Peyer's patch (tissue), 4 donors: ENCODE measurements around the gene IKZF2. TPM values are rescaled to one million over a fixed set of nuclear protein-coding genes. Genes with fewer than 3 reads are reported as not detected.

Experiments used
- DNase-seq, 3 donors: peaks; one replicate each; pipeline ENCODE4 v3.0.0-alpha.2; 2017 to 2019
- H3K27ac ChIP-seq, 4 donors: fragments of 200-600 bp; sonication (generic); one replicate each; pipeline ENCODE4 v1.5.1; 2016 to 2019
- H3K27me3 ChIP-seq, 2 donors: fragments of 200-600 bp; sonication (generic); one replicate each; pipeline ENCODE4 v1.5.1; 2019
- H3K36me3 ChIP-seq, 3 donors: fragments of 200-600 bp; sonication (generic); one replicate each; pipeline ENCODE4 v1.5.1; 2016 to 2019
- H3K4me1 ChIP-seq, 4 donors: fragments of 200-600 bp; sonication (generic); one replicate each; pipeline ENCODE4 v1.5.1; 2016 to 2019
- H3K4me3 ChIP-seq, 4 donors: fragments of 200-600 bp; sonication (generic); 1 replicate in 3 of 4; 2 replicates in 1 of 4; pipeline ENCODE4 v1.5.1; 2016 to 2019; ENCODE audit warnings: mild to moderate bottlenecking in 1 of 4
- H3K9me3 ChIP-seq, 4 donors: fragments of 200-600 bp; sonication (generic); one replicate each; pipeline ENCODE4 v1.5.1; 2016 to 2019; ENCODE audit warnings: mild to moderate bottlenecking in 1 of 4
- CTCF ChIP-seq, 6 experiments: fragments of 450-650 bp in 4 of 6; fragments of 200-600 bp in 2 of 6; sonication (generic) in 1 of 6; IDR thresholded peaks; one replicate each; pipeline ENCODE4 v1.5.1; 2017 to 2019; ENCODE audit warnings: antibody characterized with exemption in 6 of 6, mild to moderate bottlenecking in 3 of 6, moderate library complexity in 1 of 6
- POLR2A ChIP-seq, 2 donors: fragments of 450-650 bp; IDR thresholded peaks; one replicate each; pipeline ENCODE4 v1.5.1; 2017; ENCODE audit warnings: antibody characterized with exemption in 2 of 2, mild to moderate bottlenecking in 2 of 2, moderate library complexity in 2 of 2
- total RNA-seq, 4 donors: library from RNA; depleted of rRNA; stranded (reverse); fragments of >200 nt; gene quantifications; one replicate each; pipeline ENCODE4 v1.1.0, GENCODE V29; 2016

IKZF2 gene
- total RNA-seq, 4 donors from 2014 or later, result 4.2 to 8.3 (median 6.1) TPM

DNA sequence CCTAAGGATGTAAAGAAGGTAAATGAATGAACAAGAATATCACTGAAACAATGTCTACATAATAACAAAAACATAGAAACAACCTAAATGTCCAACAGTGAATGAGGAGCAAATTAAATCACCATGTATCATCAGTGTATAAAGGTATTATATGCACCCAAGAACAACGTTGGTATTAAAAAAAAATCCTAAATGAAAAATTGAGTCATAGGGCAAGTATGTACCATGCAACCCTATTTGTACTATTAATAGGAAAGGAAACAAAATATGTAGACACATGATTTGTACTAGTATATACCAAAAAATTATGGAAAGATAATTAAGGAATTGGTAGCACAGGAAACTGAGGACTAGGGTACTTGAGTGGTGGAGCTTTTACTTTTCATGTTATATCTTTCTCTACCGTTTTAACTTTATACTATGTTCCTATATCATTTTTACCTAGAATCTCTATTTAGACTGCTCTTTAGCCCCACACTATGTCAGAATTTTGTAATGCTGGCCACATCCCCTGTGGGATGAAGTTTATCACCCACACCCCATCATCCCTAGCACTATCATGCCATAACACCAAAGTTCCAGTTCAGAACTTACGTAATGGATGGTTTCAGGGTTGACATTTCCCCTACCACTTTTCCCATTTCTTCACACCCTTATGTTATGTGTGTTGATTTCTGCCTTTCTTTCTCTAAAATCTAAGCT is 25.6 kb downstream of the IKZF2 start:
- no peak overlapping the region for H3K27ac ChIP-seq
- DNase-seq, result no peak
- no peaks in the 10 kb centered on the region for H3K27me3 ChIP-seq
- no peaks in the 10 kb centered on the region for H3K9me3 ChIP-seq
- H3K4me1 ChIP-seq, result no peaks in the 10 kb centered on the region
- H3K4me3 ChIP-seq, result no peak overlapping the region
- no peaks in the 10 kb centered on the region for H3K36me3 ChIP-seq
- TF ChIP-seq CTCF (IDR thresholded peaks at IDR 0.05) (no peak), POLR2A (IDR thresholded peaks at IDR 0.05) (no peak)

DNA sequence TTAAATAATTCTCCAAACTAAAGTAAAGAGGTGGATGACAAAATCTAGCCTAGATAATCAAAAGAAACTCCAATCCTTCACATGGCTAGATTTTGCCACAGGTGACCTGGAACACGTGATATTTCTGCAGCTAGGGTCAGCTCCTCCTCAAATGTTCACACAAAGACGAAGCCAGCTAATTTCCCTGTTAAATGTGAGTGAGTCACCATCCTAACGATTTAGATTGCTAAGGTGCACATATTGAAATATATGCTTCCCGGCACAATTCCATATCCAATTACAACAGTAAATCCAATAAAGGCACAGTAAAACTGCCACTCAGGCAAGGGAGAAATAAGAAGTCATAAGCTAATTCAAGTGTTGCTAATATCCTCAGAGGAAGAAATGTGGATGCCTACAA is 28.7 kb downstream of the IKZF2 start:
- Histone ChIP-seq H3K27me3 (no peaks in the 10 kb centered on the region), H3K36me3 (no peaks in the 10 kb centered on the region), H3K4me1 (no peaks in the 10 kb centered on the region), H3K9me3 (no peaks in the 10 kb centered on the region), H3K27ac (no peak overlapping the region), H3K4me3 (no peak overlapping the region)
- no peak for TF ChIP-seq POLR2A (IDR thresholded peaks at IDR 0.05)
- no peak for TF ChIP-seq CTCF (IDR thresholded peaks at IDR 0.05)
- no peak for DNase-seq

GRCh38 chr2:213121690-213122089 is 29.7 kb downstream of the IKZF2 start:
- DNase-seq, result no peak
- no peak overlapping the region for H3K4me3 ChIP-seq

DNA sequence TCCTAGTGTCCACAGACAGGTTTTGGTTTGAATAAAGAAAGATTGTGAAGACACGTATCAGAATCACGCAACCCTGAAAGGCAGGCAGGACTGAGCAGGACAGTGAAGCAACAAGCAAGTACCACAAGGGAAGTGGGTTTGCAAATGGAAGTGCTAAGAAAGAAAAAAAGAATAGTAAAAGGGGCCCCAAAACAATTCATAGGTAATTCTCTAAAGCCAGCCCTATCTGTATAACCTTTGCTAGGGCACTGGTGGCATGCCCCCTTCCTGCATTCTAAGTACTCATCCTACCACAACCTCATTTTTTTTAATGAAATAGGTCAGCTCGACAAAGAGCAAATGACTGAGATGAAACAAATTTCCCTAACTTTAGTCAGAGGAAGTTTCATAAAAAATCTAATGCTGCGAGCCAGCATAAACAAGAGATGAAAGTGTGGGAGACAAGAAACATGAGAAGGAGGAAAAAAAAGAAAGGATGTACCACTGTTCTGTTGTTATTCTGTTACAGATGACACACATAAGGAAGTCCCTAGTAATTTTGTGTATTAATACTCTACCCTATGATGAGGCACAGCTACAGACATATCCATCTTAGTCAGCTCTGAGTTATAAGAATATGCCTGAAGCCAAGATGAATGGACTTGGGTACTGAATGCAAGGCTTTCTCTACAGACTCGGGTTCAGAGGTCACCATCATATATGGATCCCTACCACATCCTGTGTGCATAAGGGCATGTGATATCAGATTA is 32.2 kb downstream of the IKZF2 start:
- no peaks in the 10 kb centered on the region for H3K4me1 ChIP-seq
- TF ChIP-seq CTCF (IDR thresholded peaks at IDR 0.05) (no peak), POLR2A (IDR thresholded peaks at IDR 0.05) (no peak)
- H3K27ac ChIP-seq, result no peak overlapping the region
- DNase-seq, result peak in 1 of 3 donors; percentile 16
- no peaks in the 10 kb centered on the region for H3K27me3 ChIP-seq
- no peaks in the 10 kb centered on the region for H3K36me3 ChIP-seq
- no peaks in the 10 kb centered on the region for H3K9me3 ChIP-seq
- H3K4me3 ChIP-seq, result no peak overlapping the region

More at GRCh38 chr2:213121690-213122089, 29.7 kb downstream of the IKZF2 start:
- no peak for TF ChIP-seq CTCF (IDR thresholded peaks at IDR 0.05)
- TF ChIP-seq POLR2A (IDR thresholded peaks at IDR 0.05), result no peak
- no peaks in the 10 kb centered on the region for H3K36me3 ChIP-seq
- no peaks in the 10 kb centered on the region for H3K4me1 ChIP-seq
- H3K27ac ChIP-seq, result no peak overlapping the region
- no peaks in the 10 kb centered on the region for H3K9me3 ChIP-seq
- H3K27me3 ChIP-seq, result no peaks in the 10 kb centered on the region

GRCh38 chr2:213108308-213108707 is 43.1 kb downstream of the IKZF2 start:
- Histone ChIP-seq H3K27ac (no peak overlapping the region), H3K9me3 (no peaks in the 10 kb centered on the region), H3K27me3 (no peaks in the 10 kb centered on the region), H3K4me1 (no peaks in the 10 kb centered on the region), H3K36me3 (no peaks in the 10 kb centered on the region), H3K4me3 (no peak overlapping the region)
- no peak for DNase-seq
- TF ChIP-seq CTCF (IDR thresholded peaks at IDR 0.05), result no peak
